ENCODE measurements around the gene TBC1D21. TPM values are rescaled to one million over a fixed set of nuclear protein-coding genes. Genes with fewer than 3 reads are reported as not detected.

The TBC1D21 gene
- total and polyA plus RNA-seq, 10 of the 15 experiments (the other 5 are each of a cell fraction or from before 2014, with no cell fraction given) = not detected

- FAIRE-seq = no peak
- BruUV-seq (replicated peaks) = no TSS peak
- Histone ChIP-seq H3K36me3 (ENCODE audit: control insufficient read depth in 2 of 2, insufficient read depth in 2 of 2, low read length in 1 of 2) (no peaks in the 10 kb centered on the region), H3K27me3 (replicated peaks in 1 of 2; ENCODE audit: control insufficient read depth in 2 of 2, insufficient read depth in 2 of 2, low read length in 1 of 2) (peaks cover 3 to 9% of the 10 kb centered on the region in 2 experiments; a peak in 2 of 4 replicates), H3K9me3 (replicated peaks; ENCODE audit: control insufficient read depth, insufficient read depth, low read length) (no peaks in the 10 kb centered on the region), H3K4me1 (ENCODE audit: control insufficient read depth, insufficient read depth, low read length) (no peaks in the 10 kb centered on the region), H3K9ac (ENCODE audit: control insufficient read depth, insufficient read depth, low read length) (no peak overlapping the region), H3K4me2 (ENCODE audit: control insufficient read depth, insufficient read depth) (no peak overlapping the region), H4K20me1 (ENCODE audit: control insufficient read depth, insufficient read depth) (no peaks in the 10 kb centered on the region), H2AFZ (ENCODE audit: control insufficient read depth, low read depth, low read length) (no peak overlapping the region), H3K79me2 (ENCODE audit: control insufficient read depth, insufficient read depth, low read length) (no peaks in the 10 kb centered on the region), H3K4me3 (no peak overlapping the region), H3K27ac (ENCODE audit: control insufficient read depth, insufficient read depth) (no peak overlapping the region)
- ATAC-seq = no peak
- intact Hi-C loops (cut with micrococcal nuclease; ENCODE audit: unreplicated experiment) = no loop called here
- POLR2A ChIA-PET = no interaction called here
- CTCF ChIA-PET = no interaction called here
- SMC1A ChIA-PET (ENCODE audit: uncharacterized antibody, unreplicated experiment) = no interaction called here
- no peak for DNase-seq (ENCODE audit: low read depth, low spot score)
- in situ Hi-C loops (cut with MboI) = no loop called here
- RAD21 ChIA-PET (ENCODE audit: unreplicated experiment) = no interaction called here
- WGBS (ENCODE audit: insufficient coverage, insufficient replicate concordance, low lambda C conversion rate, missing lambda C conversion rate) = 15% methylated on average over 7 of the region's 7 CpGs
- TF ChIP-seq SMAD5 (IDR thresholded peaks at IDR 0.05; ENCODE audit: low read depth) (no peak), NFIC (IDR thresholded peaks at IDR 0.05; ENCODE audit: low read depth, low read length) (no peak), MEF2A (IDR thresholded peaks at IDR 0.05; ENCODE audit: insufficient read depth, low read depth, low read length) (no peak), ZNF274 (IDR thresholded peaks at IDR 0.05; ENCODE audit: insufficient read depth, insufficient read length) (no peak), PML (IDR thresholded peaks at IDR 0.05; ENCODE audit: low read length) (no peak), ZSCAN29 (IDR thresholded peaks at IDR 0.05) (no peak), MYB (IDR thresholded peaks at IDR 0.05; ENCODE audit: borderline replicate concordance, low read depth, low read length) (no peak), CREB1 (IDR thresholded peaks at IDR 0.05; ENCODE audit: low read depth) (no peak), NFXL1 (IDR thresholded peaks at IDR 0.05; ENCODE audit: borderline replicate concordance) (no peak)
These were observed 60.9 kb downstream of the TBC1D21 start for GRCh38 chr15:73934281-73934680.

GRCh38 chr15:73935547-73935946 lies 62.2 kb downstream of the TBC1D21 start:
- in situ Hi-C loops (cut with MboI) = no loop called here
- no peak for FAIRE-seq
- no peaks in the 10 kb centered on the region for H3K36me3 ChIP-seq (ENCODE audit: control insufficient read depth in 2 of 2, insufficient read depth in 2 of 2, low read length in 1 of 2)
- no peak overlapping the region for H3K9ac ChIP-seq (ENCODE audit: control insufficient read depth, insufficient read depth, low read length)
- POLR2A ChIA-PET = no interaction called here
- no peaks in the 10 kb centered on the region for H3K79me2 ChIP-seq (ENCODE audit: control insufficient read depth, insufficient read depth, low read length)
- peaks cover 3 to 9% of the 10 kb centered on the region in 2 experiments; a peak in 2 of 4 replicates for H3K27me3 ChIP-seq (replicated peaks in 1 of 2; ENCODE audit: control insufficient read depth in 2 of 2, insufficient read depth in 2 of 2, low read length in 1 of 2)
- DNase-seq (ENCODE audit: low read depth, low spot score) = no peak
- H3K9me3 ChIP-seq (replicated peaks; ENCODE audit: control insufficient read depth, insufficient read depth, low read length) = no peaks in the 10 kb centered on the region
- RAD21 ChIA-PET (ENCODE audit: unreplicated experiment) = interaction anchor here (1.1 kb wide), 1 partner anchor 29 kb away, joined by 3 read pairs; no protein-coding TSS in a partner anchor
- CTCF ChIA-PET = interaction anchor here (1.0 to 1.6 kb wide), 2 partner anchors 16 to 28 kb away, joined by 4 read pairs; no protein-coding TSS in a partner anchor
- intact Hi-C loops (cut with micrococcal nuclease; ENCODE audit: unreplicated experiment) = no loop called here
- no peak for ATAC-seq
- no peak overlapping the region for H3K4me2 ChIP-seq (ENCODE audit: control insufficient read depth, insufficient read depth)
- H3K27ac ChIP-seq (ENCODE audit: control insufficient read depth, insufficient read depth) = no peak overlapping the region
- no TSS peak for BruUV-seq (replicated peaks)
- TF ChIP-seq NRF1 (conservative IDR thresholded peaks at IDR 0.05; ENCODE audit: low read depth, low read length) (no peak), E2F8 (IDR thresholded peaks at IDR 0.05; ENCODE audit: low read depth, partially characterized antibody) (no peak), HDGF (IDR thresholded peaks at IDR 0.05) (no peak), GATAD2B (conservative IDR thresholded peaks at IDR 0.05; ENCODE audit: low read depth) (no peak)
- H2AFZ ChIP-seq (ENCODE audit: control insufficient read depth, low read depth, low read length) = no peak overlapping the region
- no peak overlapping the region for H3K4me3 ChIP-seq
- SMC1A ChIA-PET (ENCODE audit: uncharacterized antibody, unreplicated experiment) = interaction anchor here (1.4 kb wide), 1 partner anchor 62 kb away, joined by 3 read pairs; no protein-coding TSS in a partner anchor
- no peaks in the 10 kb centered on the region for H4K20me1 ChIP-seq (ENCODE audit: control insufficient read depth, insufficient read depth)
- 35% methylated on average over 4 of the region's 4 CpGs for WGBS (ENCODE audit: insufficient coverage, insufficient replicate concordance, low lambda C conversion rate, missing lambda C conversion rate)
- no peaks in the 10 kb centered on the region for H3K4me1 ChIP-seq (ENCODE audit: control insufficient read depth, insufficient read depth, low read length)
